GM12892 (cell line): ENCODE measurements around the gene OTOG.

Experiments
- POLR2A ChIP-seq: IDR thresholded peaks from 2 replicates; pipeline ENCODE4 v1.6.1; 2011; ENCODE audit warnings: low read depth, low read length, control low read depth
- POLR2AphosphoS5 ChIP-seq: IDR thresholded peaks from 2 replicates; pipeline ENCODE4 v1.6.1; 2011; ENCODE audit warnings: low read depth, low read length, control low read depth

DNA sequence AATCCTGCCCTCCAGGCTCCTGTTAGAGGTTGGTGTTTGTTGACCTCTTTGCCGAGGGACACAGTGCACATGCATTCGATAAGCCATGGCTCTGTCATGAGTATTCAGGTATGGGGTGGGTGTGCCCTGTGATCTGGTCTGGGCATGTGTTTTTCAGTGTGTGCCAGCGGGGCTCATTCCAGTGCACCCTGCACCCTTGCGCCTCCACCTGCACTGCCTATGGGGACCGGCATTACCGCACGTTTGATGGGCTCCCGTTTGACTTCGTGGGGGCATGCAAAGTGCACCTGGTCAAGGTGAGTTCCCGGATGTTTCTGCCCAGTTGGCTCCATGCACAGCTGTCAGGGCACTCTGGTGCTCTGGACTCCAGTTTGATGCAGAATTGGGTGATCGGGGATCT is 44.2 kb downstream of the OTOG start:
- TF ChIP-seq POLR2A (no peak), POLR2AphosphoS5 (no peak)
